IPS DF 6.9 (cell line): ENCODE results near the gene SLC25A10.

ENCODE experiments used
- DNase-seq: peaks from one replicate; pipeline ENCODE4 v3.0.0-alpha.2; 2013; ENCODE audit warnings: low read depth, low spot score
- H3K27ac ChIP-seq: one replicate; pipeline ENCODE4 v1.5.1; 2013; ENCODE audit warnings: low read length, control low read depth
- H3K27me3 ChIP-seq: 2 replicates; pipeline ENCODE4 v1.6.1; 2013; ENCODE audit warnings: mild to moderate bottlenecking, low read length; ENCODE audit not compliant: control insufficient read depth, insufficient read depth
- H3K36me3 ChIP-seq: 2 replicates; pipeline ENCODE4 v1.6.1; 2013; ENCODE audit warnings: low read length; ENCODE audit not compliant: control insufficient read depth, insufficient read depth
- H3K4me1 ChIP-seq: 2 replicates; pipeline ENCODE4 v1.6.1; 2013; ENCODE audit warnings: low read length; ENCODE audit not compliant: control insufficient read depth, insufficient read depth
- H3K4me3 ChIP-seq: 2 replicates; pipeline ENCODE4 v1.5.1; 2013; ENCODE audit warnings: mild to moderate bottlenecking, low read length
- H3K9me3 ChIP-seq: 2 replicates; pipeline ENCODE4 v1.6.1; 2013; ENCODE audit warnings: low read length, inconsistent platforms; ENCODE audit not compliant: control insufficient read depth, insufficient read depth
- WGBS: extraction: QIAGEN DNeasy Blood & Tissue Kit; methylation state at CpG from one replicate; pipeline ENCODE4 v1.1.7; 2013; ENCODE audit warnings: mixed read lengths, missing lambda C conversion rate; ENCODE audit not compliant: insufficient read length, insufficient coverage; 5-methylcytosine and 5-hydroxymethylcytosine counted together

The SLC25A10 gene

GRCh38 chr17:81723651-81724209 lies 11.6 kb downstream of the SLC25A10 start:
- H3K4me1 ChIP-seq = peaks cover 2% of the 10 kb centered on the region; the same call in 1 of the 2 replicates

GRCh38 chr17:81725439-81725838 lies 13.4 kb downstream of the SLC25A10 start:
- Histone ChIP-seq H3K27me3 (no peaks in the 10 kb centered on the region), H3K27ac (no peak overlapping the region), H3K36me3 (no peaks in the 10 kb centered on the region), H3K4me3 (no peak overlapping the region), H3K4me1 (0 out of 2 replicates have a peak, but pooled peaks cover 2% of the 10 kb centered on the region), H3K9me3 (no peaks in the 10 kb centered on the region)
- no peak for DNase-seq
- WGBS = no CpG with 5 or more reads among the region's 9 CpGs

More at GRCh38 chr17:81723651-81724209, 11.6 kb downstream of the SLC25A10 start:
- Histone ChIP-seq H3K36me3 (peaks cover 4% of the 10 kb centered on the region; the same call in 1 of the 2 replicates), H3K27ac (no peak overlapping the region), H3K4me3 (no peak overlapping the region), H3K9me3 (no peaks in the 10 kb centered on the region), H3K27me3 (no peaks in the 10 kb centered on the region)
- no CpG with 5 or more reads among the region's 12 CpGs for WGBS
- no peak for DNase-seq

- H3K27me3 ChIP-seq = no peaks in the 10 kb centered on the region
- no peak for DNase-seq
- H3K27ac ChIP-seq = no peak overlapping the region
- H3K9me3 ChIP-seq = no peaks in the 10 kb centered on the region
- H3K4me3 ChIP-seq = no peak overlapping the region
- WGBS = no CpG with 5 or more reads among the region's 9 CpGs
- 0 out of 2 replicates have a peak, but pooled peaks cover 2% of the 10 kb centered on the region for H3K4me1 ChIP-seq
- H3K36me3 ChIP-seq = no peaks in the 10 kb centered on the region
Observed at GRCh38 chr17:81726004-81726403, 13.9 kb downstream of the SLC25A10 start.

- Histone ChIP-seq H3K27ac (no peak overlapping the region), H3K4me3 (no peak overlapping the region), H3K36me3 (no peaks in the 10 kb centered on the region), H3K9me3 (no peaks in the 10 kb centered on the region), H3K27me3 (no peaks in the 10 kb centered on the region), H3K4me1 (0 out of 2 replicates have a peak, but pooled peaks cover 1% of the 10 kb centered on the region)
- WGBS = no CpG with 5 or more reads among the region's 23 CpGs
- DNase-seq = no peak
Observed at GRCh38 chr17:81727324-81728031, 15.4 kb downstream of the SLC25A10 start.

GRCh38 chr17:81733507-81734404 lies 21.7 kb downstream of the SLC25A10 start:
- H3K36me3 ChIP-seq = no peaks in the 10 kb centered on the region
- no peaks in the 10 kb centered on the region for H3K27me3 ChIP-seq
- no peaks in the 10 kb centered on the region for H3K9me3 ChIP-seq
- H3K4me3 ChIP-seq = no peak overlapping the region
- H3K4me1 ChIP-seq = no peaks in the 10 kb centered on the region
- DNase-seq = no peak
- no peak overlapping the region for H3K27ac ChIP-seq
- no CpG with 5 or more reads among the region's 32 CpGs for WGBS

GRCh38 chr17:81734405-81735263 lies 22.6 kb downstream of the SLC25A10 start:
- Histone ChIP-seq H3K36me3 (no peaks in the 10 kb centered on the region), H3K27me3 (no peaks in the 10 kb centered on the region), H3K4me1 (no peaks in the 10 kb centered on the region), H3K27ac (no peak overlapping the region), H3K4me3 (no peak overlapping the region), H3K9me3 (no peaks in the 10 kb centered on the region)
- WGBS = no CpG with 5 or more reads among the region's 35 CpGs
- no peak for DNase-seq

- no peak overlapping the region for H3K4me3 ChIP-seq
- H3K36me3 ChIP-seq = no peaks in the 10 kb centered on the region
- no peaks in the 10 kb centered on the region for H3K9me3 ChIP-seq
- DNase-seq = no peak
- no peak overlapping the region for H3K27ac ChIP-seq
- no CpG with 5 or more reads among the region's 30 CpGs for WGBS
- no peaks in the 10 kb centered on the region for H3K27me3 ChIP-seq
- H3K4me1 ChIP-seq = no peaks in the 10 kb centered on the region
Observed at GRCh38 chr17:81735264-81736102, 23.4 kb downstream of the SLC25A10 start.

GRCh38 chr17:81737947-81738800 lies 26.1 kb downstream of the SLC25A10 start:
- WGBS = no CpG with 5 or more reads among the region's 31 CpGs
- peaks cover 1% of the 10 kb centered on the region; the same call in 1 of the 2 replicates for H3K4me1 ChIP-seq
- no peaks in the 10 kb centered on the region for H3K9me3 ChIP-seq
- H3K4me3 ChIP-seq = no peak overlapping the region
- H3K27ac ChIP-seq = no peak overlapping the region
- DNase-seq = no peak
- H3K27me3 ChIP-seq = no peaks in the 10 kb centered on the region
- H3K36me3 ChIP-seq = no peaks in the 10 kb centered on the region
